ENCODE results near the gene NEXMIF. TPM values are rescaled to one million over a fixed set of nuclear protein-coding genes. Genes with fewer than 3 reads are reported as not detected.

NEXMIF gene
- total RNA-seq, 6 donors from 2014 or later, result under 0.01 to 2.1 (median 0.65) TPM

- no peaks in the 10 kb centered on the region for H3K4me1 ChIP-seq
- no peak overlapping the region for H3K27ac ChIP-seq
- H3K27me3 ChIP-seq, result no peaks in the 10 kb centered on the region
- DNase-seq (no peak), ATAC-seq (ENCODE audit: low FRiP score in 2 of 2) (no peak)
- no peaks in the 10 kb centered on the region for H3K36me3 ChIP-seq
- H3K4me3 ChIP-seq, result no peak overlapping the region
- H3K9me3 ChIP-seq, result peaks cover 0 to 6% (median 0%) of the 10 kb centered on the region in 4 donors
- 39 to 74% methylated on average over 2 of the region's 2 CpGs for WGBS, 2 donors
- TF ChIP-seq, protein P1, sequence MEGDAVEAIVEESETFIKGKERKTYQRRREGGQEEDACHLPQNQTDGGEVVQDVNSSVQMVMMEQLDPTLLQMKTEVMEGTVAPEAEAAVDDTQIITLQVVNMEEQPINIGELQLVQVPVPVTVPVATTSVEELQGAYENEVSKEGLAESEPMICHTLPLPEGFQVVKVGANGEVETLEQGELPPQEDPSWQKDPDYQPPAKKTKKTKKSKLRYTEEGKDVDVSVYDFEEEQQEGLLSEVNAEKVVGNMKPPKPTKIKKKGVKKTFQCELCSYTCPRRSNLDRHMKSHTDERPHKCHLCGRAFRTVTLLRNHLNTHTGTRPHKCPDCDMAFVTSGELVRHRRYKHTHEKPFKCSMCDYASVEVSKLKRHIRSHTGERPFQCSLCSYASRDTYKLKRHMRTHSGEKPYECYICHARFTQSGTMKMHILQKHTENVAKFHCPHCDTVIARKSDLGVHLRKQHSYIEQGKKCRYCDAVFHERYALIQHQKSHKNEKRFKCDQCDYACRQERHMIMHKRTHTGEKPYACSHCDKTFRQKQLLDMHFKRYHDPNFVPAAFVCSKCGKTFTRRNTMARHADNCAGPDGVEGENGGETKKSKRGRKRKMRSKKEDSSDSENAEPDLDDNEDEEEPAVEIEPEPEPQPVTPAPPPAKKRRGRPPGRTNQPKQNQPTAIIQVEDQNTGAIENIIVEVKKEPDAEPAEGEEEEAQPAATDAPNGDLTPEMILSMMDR (IDR thresholded peaks at IDR 0.05), result no peak
- no peak for TF ChIP-seq POLR2AphosphoS5 (IDR thresholded peaks at IDR 0.05)
Measured at GRCh38 chrX:74684466-74684865, 240.8 kb downstream of the NEXMIF start.

Small RNA genes within 50 kb of the gene (small RNA-seq; reads per million reads assigned to genes)
- gene AL139395.1, result 0 reads per million in 4 donors

Other genes starting within 250 kb of the NEXMIF start
- gene ABCB7, start 230.8 kb upstream of the NEXMIF start, total RNA-seq, result 10 to 100 TPM; 22.1 to 59.8 (median 41.5) TPM